HTR-8/SVneo (cell line): ENCODE measurements around the gene F10.

Experiments
- DNase-seq: peaks from one replicate; pipeline ENCODE4 v3.0.0; 2011; ENCODE audit warnings: low spot score, mixed read lengths; ENCODE audit not compliant: insufficient read length
- FAIRE-seq: peaks from 2 replicates; lab custom pipeline; 2011; peaks lifted over from hg19 to GRCh38; lab: Jason Lieb, UNC

F10 gene

DNA sequence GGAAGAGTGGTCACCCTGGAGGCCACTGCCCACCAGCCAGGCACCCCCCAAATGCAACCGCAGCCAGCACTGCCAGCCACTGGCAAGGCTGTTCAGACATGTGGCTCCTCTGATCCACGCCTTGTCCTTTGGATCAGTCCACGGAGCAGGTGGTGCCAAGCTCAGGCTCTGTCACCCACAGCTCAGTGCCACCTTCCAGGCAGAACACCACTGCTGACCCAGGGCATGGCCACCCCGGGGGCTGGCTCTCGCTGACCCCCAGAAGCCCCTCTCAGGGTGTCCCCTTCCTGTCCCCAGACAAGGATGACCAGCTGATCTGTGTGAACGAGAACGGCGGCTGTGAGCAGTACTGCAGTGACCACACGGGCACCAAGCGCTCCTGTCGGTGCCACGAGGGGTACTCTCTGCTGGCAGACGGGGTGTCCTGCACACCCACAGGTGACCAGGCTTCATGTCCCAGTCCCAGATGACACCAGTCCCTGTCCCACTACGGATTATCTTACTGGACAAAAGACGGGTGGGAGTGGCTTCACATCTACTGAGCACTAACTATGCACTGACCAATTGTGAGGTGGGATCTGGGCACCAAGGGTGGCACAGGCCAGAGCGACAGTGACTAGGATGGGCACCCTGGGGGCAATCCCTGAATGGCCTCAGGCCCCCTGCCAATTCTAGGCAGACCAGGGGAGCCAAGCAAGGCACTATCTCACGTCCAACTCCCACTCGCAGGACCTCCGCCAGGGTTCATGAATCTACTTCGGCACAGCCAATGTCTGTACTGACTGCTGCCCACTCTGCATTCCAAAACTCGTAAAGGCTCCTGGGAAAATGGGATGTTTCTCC is 7.0 kb upstream of the F10 start:
- DNase-seq = no peak
- no peak for FAIRE-seq

DNA sequence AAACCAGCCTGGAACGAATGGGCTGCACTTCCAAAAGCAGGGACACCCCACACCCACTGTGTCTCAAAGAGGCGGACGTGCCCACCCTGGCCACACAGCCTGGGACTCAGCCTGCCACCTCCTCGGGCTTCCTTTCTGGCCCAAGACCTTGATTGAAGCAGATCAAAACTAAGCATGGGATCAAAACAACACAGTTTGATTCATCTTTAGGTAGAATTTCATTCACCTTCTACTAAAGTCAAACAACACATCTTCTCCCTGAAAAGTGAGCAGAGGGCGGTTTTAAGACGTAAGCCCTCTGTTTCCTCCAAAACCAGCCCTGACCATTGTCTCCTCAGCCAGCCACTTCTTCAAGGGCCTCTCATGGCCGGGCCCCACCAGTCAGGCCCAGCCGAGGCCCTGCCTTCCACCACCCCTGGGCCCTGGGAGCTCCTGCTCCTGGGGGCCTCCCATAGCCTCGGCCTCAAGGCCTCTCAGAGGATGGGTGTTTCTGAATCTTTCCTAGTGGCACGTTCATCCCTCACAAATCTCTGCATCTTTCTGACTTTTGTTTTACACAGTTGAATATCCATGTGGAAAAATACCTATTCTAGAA is 6.3 kb upstream of the F10 start:
- FAIRE-seq = no peak
- DNase-seq = no peak

DNA sequence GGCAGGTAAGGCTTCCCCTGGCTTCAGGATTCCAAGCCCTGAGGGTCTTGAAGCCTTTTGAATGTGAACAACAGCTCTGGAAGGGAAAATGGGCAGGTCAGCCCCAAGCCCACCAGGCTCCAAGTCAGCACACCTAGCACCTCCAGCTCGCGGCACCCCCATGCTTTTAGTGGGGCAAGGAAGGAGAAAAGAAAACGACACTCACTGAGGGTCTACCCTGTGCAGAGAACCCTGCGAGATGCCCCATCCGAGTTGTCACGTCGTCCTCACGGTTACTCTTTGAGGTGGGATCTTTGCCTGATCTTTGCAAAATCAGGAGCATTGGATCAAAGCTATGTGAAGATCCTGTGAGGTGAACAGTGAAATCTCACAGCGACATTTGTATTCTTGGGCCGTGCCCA is 5.7 kb upstream of the F10 start:
- DNase-seq (no peak), FAIRE-seq (no peak)

DNA sequence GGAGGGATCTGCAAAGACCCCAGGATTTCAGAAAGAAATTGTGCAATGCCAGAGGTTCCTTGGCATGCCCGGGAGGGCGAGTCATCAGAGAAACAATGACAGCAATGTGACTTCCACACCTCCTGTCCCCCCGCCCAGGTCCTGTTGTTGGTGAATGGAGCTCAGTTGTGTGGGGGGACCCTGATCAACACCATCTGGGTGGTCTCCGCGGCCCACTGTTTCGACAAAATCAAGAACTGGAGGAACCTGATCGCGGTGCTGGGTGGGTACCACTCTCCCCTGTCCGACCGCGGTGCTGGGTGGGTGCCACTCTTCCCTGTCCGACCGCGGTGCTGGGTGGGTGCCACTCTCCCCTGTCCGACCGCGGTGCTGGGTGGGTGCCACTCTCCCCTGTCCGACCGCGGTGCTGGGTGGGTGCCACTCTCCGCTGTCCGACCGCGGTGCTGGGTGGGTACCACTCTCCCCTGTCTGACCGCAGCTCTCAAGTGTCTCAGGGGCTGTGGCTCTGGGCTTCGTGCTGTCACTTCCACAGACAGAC is 5.2 kb upstream of the F10 start:
- DNase-seq (peak; percentile 34), FAIRE-seq (no peak)

DNA sequence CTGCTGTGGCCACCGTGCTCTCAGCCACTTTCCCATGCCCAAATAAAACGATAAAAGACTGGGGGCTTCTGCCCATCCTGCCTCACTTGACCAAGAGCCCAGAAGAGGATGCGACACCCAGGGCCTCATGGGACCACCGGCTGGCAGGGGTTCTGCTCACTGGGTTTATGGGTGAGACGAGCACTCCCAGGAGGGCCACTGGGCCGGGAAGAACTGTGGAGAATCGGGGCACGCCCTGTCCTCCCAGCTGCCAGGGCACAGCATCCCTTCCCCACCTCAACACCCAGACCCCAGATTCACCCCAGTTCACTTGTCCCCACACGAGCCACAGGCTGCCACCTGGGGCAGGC is 4.7 kb upstream of the F10 start:
- DNase-seq (no peak), FAIRE-seq (no peak)

DNA sequence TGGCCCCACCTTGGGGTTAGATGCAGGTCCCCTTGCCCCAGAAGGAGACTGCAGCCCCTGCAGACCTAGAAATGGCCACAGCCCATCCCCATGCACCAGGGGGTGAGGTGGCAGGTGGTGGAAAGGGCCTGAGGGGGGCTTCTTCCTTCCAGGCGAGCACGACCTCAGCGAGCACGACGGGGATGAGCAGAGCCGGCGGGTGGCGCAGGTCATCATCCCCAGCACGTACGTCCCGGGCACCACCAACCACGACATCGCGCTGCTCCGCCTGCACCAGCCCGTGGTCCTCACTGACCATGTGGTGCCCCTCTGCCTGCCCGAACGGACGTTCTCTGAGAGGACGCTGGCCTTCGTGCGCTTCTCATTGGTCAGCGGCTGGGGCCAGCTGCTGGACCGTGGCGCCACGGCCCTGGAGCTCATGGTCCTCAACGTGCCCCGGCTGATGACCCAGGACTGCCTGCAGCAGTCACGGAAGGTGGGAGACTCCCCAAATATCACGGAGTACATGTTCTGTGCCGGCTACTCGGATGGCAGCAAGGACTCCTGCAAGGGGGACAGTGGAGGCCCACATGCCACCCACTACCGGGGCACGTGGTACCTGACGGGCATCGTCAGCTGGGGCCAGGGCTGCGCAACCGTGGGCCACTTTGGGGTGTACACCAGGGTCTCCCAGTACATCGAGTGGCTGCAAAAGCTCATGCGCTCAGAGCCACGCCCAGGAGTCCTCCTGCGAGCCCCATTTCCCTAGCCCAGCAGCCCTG is 4.2 kb upstream of the F10 start:
- FAIRE-seq (no peak), DNase-seq (no peak)

DNA sequence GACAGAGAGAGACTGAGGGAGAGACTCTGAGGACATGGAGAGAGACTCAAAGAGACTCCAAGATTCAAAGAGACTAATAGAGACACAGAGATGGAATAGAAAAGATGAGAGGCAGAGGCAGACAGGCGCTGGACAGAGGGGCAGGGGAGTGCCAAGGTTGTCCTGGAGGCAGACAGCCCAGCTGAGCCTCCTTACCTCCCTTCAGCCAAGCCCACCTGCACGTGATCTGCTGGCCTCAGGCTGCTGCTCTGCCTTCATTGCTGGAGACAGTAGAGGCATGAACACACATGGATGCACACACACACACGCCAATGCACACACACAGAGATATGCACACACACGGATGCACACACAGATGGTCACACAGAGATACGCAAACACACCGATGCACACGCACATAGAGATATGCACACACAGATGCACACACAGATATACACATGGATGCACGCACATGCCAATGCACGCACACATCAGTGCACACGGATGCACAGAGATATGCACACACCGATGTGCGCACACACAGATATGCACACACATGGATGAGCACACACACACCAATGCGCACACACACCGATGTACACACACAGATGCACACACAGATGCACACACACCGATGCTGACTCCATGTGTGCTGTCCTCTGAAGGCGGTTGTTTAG is 3.3 kb upstream of the F10 start:
- no peak for DNase-seq
- peak; percentile 28 for FAIRE-seq

DNA sequence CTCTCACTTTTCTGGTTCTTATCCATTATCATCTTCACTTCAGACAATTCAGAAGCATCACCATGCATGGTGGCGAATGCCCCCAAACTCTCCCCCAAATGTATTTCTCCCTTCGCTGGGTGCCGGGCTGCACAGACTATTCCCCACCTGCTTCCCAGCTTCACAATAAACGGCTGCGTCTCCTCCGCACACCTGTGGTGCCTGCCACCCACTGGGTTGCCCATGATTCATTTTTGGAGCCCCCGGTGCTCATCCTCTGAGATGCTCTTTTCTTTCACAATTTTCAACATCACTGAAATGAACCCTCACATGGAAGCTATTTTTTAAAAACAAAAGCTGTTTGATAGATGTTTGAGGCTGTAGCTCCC is 2.8 kb upstream of the F10 start:
- FAIRE-seq (no peak), DNase-seq (no peak)

DNA sequence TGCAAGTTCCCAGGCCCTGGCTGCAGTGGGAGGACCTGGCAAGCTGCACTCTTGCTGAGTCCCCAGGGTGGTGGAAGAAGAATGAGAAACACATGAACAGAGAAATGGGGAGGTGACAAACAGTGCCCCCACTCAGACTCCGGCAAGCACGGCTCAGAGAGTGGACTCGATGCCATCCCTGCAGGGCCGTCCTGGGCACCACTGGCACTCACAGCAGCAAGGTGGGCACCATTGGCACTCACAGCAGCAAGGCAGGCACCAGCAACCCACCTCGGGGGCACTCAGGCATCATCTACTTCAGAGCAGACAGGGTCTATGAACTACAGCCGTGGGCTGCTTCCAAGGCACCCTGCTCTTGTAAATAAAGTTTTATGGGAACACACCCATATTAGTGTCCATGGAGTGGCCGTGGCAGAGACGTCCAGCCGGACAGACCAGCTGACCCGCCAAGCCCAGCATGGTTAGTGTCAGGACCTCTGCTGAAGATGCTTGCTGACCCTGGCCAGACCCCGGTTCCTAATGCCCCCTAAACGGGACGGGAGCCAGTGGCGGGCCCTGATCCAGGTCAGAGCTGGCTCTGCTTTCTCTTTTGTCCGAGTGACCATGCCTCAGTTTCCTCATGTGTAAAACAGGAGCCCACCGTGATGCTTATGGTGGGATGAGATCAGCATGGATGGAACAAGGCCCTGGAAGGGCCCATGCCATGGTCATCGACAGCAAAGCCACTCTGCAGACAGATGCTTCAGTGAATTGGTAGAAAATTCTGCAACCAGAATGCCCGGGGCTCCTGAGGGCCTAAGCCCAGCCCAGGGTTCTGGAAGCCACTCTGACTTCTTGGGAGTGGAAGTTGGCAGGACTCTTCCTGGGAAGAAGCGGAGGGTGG is 2.1 kb upstream of the F10 start:
- no peak for FAIRE-seq
- DNase-seq = no peak

DNA sequence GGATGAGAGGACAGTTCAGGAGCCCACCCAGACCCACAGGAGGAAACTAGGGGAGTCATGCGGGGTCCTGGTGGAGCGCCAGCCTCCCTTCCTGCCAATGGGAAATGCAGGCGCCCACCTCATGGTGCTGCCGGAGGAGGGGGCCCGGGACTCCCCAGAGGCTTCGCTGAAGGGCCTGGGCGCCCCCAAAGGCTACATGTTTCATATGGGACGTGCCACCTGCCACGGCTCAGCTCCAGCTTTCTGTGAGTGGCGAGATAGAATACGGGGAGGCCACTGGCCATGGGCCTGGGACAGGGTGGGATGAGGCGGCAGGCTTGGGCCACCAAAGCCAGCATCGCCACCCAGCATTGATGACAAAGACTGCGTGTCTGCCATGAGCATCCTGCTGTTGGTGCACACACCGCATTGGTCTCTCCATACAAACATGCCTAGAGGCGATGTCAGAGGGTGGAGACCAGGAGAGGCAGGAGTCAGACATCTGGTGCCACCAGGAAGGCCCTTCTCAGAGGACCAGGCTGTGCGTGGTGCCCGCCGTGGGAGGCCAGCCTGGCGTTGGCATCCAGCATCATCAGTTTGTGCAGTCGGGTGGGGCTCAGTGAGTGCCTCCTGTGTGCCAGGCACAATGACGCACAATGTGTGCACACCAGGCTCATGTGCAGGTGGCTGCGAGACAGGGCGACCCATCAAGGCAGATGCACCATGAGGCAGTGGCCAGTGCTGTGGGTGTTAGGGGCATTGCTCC is 1.2 kb upstream of the F10 start:
- DNase-seq = no peak
- FAIRE-seq = no peak

DNA sequence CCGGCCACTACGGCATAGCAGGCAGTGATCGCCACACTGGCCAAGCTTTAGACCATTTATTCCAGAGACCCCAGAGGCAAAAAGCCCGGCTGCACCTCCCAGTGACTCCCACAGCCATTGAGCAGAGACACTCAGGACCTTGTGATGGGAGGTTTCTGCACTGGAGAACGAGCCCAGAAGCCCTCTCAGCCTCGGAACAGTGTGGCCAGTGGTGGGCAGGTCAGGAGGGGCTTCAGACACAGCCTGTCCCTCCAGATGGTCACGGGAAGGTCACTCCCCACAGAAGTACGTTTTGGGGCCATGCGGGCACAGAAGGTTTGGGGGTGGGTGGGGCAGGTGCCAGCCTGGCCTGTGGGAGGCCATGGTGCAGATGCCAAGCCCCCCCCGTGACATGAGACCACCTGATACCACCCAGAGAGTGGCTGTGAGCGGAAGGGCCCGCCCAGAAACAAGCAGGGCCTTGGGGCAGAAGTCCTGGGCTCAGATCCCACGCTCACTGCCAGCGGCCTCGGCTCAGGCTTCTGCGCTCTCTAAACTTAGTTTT is 599 bp upstream of the F10 start:
- DNase-seq (no peak), FAIRE-seq (no peak)

DNA sequence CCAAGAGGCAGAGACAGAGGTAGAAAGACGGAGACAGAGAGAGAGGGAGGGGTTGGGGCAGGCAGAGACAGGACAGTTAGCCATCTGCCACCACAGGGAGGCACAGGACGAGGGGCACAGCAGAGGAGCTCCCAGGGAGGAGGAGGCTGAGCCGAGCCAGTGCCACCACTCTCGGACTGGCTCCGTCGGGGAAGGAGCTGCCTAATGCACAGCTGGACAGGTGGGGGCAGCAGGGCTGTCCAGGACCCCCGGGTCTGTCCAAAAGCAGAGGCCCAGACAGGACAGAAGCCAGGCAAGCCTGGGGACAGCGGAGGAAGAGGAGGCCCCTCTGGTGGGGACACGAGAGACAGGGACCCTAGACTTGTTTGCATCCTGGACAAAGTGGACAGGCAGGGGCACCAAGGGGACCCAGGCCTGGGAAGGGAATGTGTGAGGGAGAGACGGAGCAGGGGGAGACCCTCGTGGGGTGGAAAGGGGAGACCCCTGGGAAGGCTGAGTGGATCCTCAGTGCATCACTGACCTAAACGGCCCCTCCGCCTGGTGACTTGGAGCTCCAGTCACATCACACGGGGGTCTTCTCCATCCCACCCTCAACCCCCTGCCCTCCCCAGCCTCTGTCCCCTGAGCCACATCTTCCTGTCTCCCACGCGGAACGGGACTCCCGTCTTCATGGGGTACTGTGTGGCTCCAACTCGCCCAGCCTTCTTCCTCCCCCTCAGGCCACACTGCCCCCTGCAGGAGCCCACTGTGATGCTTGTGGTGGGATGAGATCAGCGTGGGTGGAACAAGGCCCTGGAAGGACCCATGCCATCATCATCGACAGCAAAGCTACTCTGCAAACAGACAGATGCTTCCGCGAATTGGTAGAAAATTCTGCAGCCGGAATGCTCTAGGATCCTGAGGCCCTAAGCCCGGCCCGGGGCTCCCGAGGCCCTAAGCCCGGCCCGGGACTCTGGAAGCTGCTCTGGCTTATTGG is 915 bp downstream of the F10 start:
- FAIRE-seq = no peak
- DNase-seq = no peak

DNA sequence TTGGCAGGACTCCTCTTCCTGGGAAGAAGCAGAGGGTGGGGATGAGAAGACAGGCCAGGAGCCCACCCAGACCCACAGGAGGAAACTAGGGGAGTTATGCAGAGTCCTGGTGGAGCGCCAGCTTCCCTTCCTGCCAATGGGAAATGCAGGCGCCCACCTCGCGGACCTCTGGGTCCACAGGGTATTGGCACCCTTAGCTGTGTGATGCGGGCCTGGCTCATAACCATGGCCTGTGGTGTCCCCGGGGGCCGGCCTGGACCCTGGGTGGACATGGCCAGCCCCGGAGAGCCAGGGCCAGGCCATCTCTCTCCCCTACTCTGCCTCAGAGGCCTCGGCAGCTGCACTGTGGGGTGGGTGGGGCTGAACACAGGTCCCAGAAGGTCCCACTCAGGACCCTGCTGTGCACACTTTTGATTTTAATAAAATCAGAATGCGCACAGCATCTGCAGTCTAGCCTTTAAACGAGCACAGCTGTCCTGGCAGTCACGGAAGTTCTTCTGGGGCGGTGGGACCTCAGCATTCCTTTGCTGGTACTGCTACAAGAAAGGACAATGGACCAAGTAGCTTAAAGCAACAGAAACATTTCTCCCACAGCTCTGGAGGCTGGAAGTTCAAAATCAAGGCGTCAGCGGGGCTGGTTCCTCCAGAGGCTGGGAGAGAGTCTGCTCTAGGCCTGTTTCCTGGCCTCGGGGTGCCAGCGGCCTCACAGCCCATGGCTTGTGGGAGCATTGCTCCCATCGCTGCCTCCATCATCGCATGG is 1.8 kb downstream of the F10 start:
- FAIRE-seq (no peak), DNase-seq (no peak)

DNA sequence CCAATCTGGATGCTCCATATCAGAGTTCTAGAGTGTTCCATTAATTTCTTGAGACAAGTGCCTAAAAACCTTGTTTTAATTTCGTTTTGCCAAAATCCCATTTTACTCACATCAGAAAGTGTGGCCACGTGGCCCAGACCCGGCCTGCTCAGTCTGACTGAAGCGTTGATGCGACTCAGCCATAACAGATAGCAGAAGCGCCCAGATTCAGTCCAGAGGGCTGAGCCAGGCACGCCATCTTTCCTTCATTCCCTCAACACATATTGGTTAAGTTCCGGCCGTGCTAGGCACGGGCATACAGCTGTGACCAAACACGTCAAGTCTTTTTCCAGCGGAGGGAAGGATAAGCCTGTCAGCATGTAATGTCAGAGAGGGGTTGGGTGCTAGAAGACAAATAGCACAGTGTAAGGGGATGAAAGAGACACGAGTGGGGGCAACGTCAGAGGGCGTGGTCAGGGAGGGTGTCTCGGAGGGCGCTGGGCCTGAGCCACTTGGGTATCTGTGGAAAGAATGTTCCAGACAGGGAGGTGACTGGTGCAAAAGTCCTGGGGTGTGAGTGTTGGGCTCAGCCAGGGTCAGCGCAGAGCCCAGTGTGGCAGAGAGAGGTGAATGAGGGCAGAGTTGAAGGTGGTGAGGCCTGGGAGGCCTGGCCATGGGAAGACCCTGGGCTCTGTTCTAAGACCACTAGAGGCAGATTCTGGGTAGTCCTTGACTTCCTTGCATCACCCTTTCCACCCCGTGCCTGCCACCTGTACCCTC is 3.1 kb downstream of the F10 start:
- FAIRE-seq = no peak
- no peak for DNase-seq

DNA sequence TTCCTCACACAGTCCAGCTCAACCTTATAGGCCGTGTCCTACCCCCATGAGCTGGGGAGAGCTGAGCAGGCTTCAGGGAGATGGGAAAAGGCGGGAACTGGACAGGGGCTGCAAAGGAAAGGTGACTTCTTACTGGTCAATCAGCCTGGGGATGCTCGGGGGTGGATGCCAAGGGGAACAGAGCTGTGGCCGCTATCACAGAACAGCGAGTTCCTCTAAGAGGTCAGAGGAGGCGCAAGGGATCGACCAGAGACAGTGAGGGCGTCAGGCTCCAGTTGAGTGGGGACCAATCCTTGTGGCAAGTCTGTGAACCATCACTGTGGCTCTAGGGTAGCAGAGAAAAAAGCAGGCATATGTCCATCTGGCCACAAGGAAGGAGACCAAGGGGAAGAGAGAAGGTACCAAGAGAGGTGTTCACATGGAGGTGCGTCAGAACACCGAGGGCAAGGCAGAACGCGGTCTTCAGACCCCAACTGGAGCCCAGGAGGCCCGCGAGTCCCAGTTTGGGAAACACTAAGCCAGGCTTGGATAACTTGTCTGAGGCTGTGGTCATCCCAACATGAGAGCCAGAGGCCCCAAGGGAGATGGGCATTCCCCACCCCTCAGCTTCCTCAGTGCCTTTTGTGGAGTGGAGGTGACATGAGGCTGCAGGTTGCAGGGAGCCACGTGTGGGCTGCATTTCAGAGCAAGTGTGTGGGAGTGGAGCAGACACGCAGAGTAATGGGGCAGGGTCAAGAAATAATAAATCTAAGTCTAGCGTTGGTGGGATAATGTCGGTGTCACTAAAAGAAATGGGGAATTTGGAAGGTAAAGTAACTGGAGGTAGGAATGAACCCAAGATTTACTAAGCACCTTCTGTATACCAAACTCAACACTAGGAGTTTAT is 3.9 kb downstream of the F10 start:
- DNase-seq (no peak), FAIRE-seq (no peak)
